ENCODE data around the gene RNASE7.

DNA sequence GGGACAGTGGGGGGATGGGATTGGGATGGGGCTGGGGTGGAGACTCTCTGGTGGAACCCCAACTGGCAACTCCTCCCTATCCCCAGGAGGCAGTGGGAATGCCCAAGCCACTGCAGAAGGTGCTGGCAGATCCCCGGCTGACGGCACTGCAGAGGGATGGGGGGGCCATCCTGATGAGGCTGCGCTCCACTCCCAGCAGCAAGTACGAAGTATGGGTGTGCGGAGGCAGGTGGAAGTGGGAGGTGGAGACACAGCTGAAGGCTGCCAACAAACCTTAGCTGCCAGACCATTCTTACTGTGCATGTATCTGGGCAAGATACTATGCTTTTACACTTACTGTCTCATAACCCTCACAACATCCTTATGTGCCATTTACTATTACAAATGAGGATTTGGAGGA is 36.1 kb downstream of the RNASE7 start:
- TF ChIP-seq, protein P1, sequence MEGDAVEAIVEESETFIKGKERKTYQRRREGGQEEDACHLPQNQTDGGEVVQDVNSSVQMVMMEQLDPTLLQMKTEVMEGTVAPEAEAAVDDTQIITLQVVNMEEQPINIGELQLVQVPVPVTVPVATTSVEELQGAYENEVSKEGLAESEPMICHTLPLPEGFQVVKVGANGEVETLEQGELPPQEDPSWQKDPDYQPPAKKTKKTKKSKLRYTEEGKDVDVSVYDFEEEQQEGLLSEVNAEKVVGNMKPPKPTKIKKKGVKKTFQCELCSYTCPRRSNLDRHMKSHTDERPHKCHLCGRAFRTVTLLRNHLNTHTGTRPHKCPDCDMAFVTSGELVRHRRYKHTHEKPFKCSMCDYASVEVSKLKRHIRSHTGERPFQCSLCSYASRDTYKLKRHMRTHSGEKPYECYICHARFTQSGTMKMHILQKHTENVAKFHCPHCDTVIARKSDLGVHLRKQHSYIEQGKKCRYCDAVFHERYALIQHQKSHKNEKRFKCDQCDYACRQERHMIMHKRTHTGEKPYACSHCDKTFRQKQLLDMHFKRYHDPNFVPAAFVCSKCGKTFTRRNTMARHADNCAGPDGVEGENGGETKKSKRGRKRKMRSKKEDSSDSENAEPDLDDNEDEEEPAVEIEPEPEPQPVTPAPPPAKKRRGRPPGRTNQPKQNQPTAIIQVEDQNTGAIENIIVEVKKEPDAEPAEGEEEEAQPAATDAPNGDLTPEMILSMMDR (IDR thresholded peaks at IDR 0.05) = no peak
- TF ChIP-seq POLR2A (IDR thresholded peaks at IDR 0.05) = no peak
- TF ChIP-seq EP300 (IDR thresholded peaks at IDR 0.05) = no peak
